H1 (cell line): Measurements from ENCODE around the gene TP73. TPM values are rescaled to one million over a fixed set of nuclear protein-coding genes. Genes with fewer than 3 reads are reported as not detected.

Experiments
- BACH1 ChIP-seq: IDR thresholded peaks from 2 replicates; pipeline ENCODE4 v1.6.1; 2012; ENCODE audit warnings: low read length, improper control_type of control experiment
- RBBP5 ChIP-seq: IDR thresholded peaks from 2 replicates; pipeline ENCODE4 v1.7.1; 2012; ENCODE audit warnings: low read depth, mild to moderate bottlenecking, inconsistent platforms, low read length, moderate library complexity, borderline replicate concordance
- SIN3A ChIP-seq, 2 experiments: IDR thresholded peaks in 1 of 2; conservative IDR thresholded peaks in 1 of 2; 2 replicates each; pipeline ENCODE4 v1.6.1; 2011 to 2012; ENCODE audit warnings: low read length in 2 of 2, improper control_type of control experiment in 1 of 2, low read depth in 1 of 2, mild to moderate bottlenecking in 1 of 2
- polyA plus RNA-seq, 7 experiments: library from polyadenylated mRNA; depleted of rRNA in 3 of 7; stranded (reverse) in 5 of 7; unstranded in 2 of 7; fragments of >200 nt in 5 of 7; fragments of 200-250 nt in 2 of 7; gene quantifications; 1 replicate in 5 of 7; 2 replicates in 1 of 7; 4 replicates in 1 of 7; pipeline versions ENCODE4 v1.2.1 to v1.2.3, GENCODE V29; 2011 to 2013; ENCODE audit warnings: missing spikeins in 2 of 7, mixed read lengths in 2 of 7
- total RNA-seq: library from RNA; stranded (reverse); fragmentation: NEBNext Ultra II Directional; extraction: Animal tissue kit (Norgen Biotek cat#: 25700); gene quantifications from 2 replicates; pipeline ENCODE4 v1.2.1, GENCODE V29; 2021

The TP73 gene
- total and polyA plus RNA-seq, 2 of the 8 experiments (the other 6 are each of a cell fraction or from before 2014, with no cell fraction given) = 2.6 to 3.1 TPM

- TF ChIP-seq SIN3A (conservative IDR thresholded peaks at IDR 0.05 in 1 of 2, IDR thresholded peaks at IDR 0.05 in 1 of 2; ENCODE audit: low read depth in 1 of 2, low read length in 2 of 2) (no peak), RBBP5 (no peak), BACH1 (no peak)
- TF ChIP-seq, all 59 proteins: peak for 0
These were observed 7.1 kb upstream of the TP73 start (continued) for GRCh38 chr1:3645247-3645646.
